HG02763 (cell line): ENCODE measurements around the gene WDR62.

Source experiments
- ATAC-seq: cut with Tn5 transposase; IDR thresholded peaks from one replicate; pipeline ENCODE4 v1.9.1; 2021; ENCODE audit warnings: mild to moderate bottlenecking, moderate library complexity; ENCODE audit not compliant: unreplicated experiment

WDR62 gene

GRCh38 chr19:36073121-36073876 lies 18.6 kb downstream of the WDR62 start:
- no peak for ATAC-seq

- ATAC-seq, result no peak
Observed at GRCh38 chr19:36079389-36079945, 24.8 kb downstream of the WDR62 start.

GRCh38 chr19:36081385-36081784 lies 26.7 kb downstream of the WDR62 start:
- ATAC-seq, result no peak

GRCh38 chr19:36081894-36082293 lies 27.2 kb downstream of the WDR62 start:
- ATAC-seq, result no peak

GRCh38 chr19:36082916-36083315 lies 28.2 kb downstream of the WDR62 start:
- no peak for ATAC-seq

- ATAC-seq, result no peak
Observed at GRCh38 chr19:36084231-36085009, 29.7 kb downstream of the WDR62 start.

- ATAC-seq, result no peak
Observed at GRCh38 chr19:36086326-36086725, 31.6 kb downstream of the WDR62 start.

GRCh38 chr19:36089847-36090246 lies 35.1 kb downstream of the WDR62 start:
- ATAC-seq, result no peak

- ATAC-seq, result no peak
Observed at GRCh38 chr19:36090910-36091695, 36.4 kb downstream of the WDR62 start.

- no peak for ATAC-seq
Observed at GRCh38 chr19:36092566-36092965, 37.9 kb downstream of the WDR62 start.

- ATAC-seq, result no peak
Observed at GRCh38 chr19:36093146-36093662, 38.5 kb downstream of the WDR62 start.

GRCh38 chr19:36093687-36094086 lies 39.0 kb downstream of the WDR62 start:
- ATAC-seq, result no peak

- ATAC-seq, result no peak
Observed at GRCh38 chr19:36097036-36097435, 42.3 kb downstream of the WDR62 start.

GRCh38 chr19:36099166-36099785 lies 44.6 kb downstream of the WDR62 start:
- ATAC-seq, result no peak

GRCh38 chr19:36100476-36100875 lies 45.8 kb downstream of the WDR62 start:
- no peak for ATAC-seq

GRCh38 chr19:36101550-36102327 lies 47.0 kb downstream of the WDR62 start:
- ATAC-seq, result no peak

- ATAC-seq, result no peak
Observed at GRCh38 chr19:36103040-36103626, 48.4 kb downstream of the WDR62 start.

GRCh38 chr19:36103842-36104552 lies 49.3 kb downstream of the WDR62 start:
- no peak for ATAC-seq

GRCh38 chr19:36106441-36106840 lies 51.7 kb downstream of the WDR62 start:
- no peak for ATAC-seq
